GM18519 (cell line): ENCODE measurements around the gene CLDND1.

Experiments used
- ATAC-seq: cut with Tn5 transposase; IDR thresholded peaks from one replicate; pipeline ENCODE4 v1.9.1; 2021; ENCODE audit warnings: mild to moderate bottlenecking, moderate library complexity; ENCODE audit not compliant: unreplicated experiment, low FRiP score

The CLDND1 gene

GRCh38 chr3:98521897-98522543, 682 bp downstream of the CLDND1 start:
- ATAC-seq = peak; percentile 29

DNA sequence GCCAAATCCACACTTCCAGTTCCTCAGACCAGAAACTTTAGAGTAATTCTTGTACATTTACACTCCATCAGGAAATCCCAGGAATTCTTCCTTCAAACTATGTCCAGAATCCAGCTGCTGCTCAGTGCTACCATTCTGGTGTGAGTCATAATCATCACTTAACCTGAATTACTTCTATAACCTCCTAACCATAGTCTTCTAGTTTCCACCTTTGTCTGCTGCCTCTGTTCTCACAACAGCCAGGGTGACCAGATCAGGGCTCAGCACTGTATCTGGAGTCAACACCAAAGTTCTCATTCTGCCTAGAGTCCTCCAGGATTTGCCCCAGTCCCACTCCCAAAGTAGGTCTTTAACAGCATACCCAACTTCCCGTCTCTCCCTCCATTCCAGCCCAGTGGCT, 3.4 kb downstream of the CLDND1 start:
- no peak for ATAC-seq

DNA sequence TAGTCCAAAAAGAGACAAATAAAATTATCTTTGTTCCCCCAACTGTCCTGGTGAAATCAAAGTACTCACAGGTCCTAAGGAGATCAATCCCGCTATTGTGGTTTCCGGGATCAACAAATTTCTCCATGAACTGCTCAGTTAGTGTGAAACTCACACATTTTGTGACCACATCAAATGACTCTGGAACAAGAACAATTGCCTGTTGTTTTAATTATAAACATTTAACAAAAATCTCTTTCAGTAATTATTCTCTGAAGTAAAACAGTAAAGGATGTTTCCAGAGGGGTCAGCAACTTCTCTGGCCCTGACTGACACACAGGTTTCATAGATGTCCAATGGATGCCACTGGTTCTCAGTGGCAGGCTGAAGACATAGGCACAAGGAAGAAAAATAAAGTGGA, 3.9 kb downstream of the CLDND1 start:
- no peak for ATAC-seq

- ATAC-seq = no peak
Measured at GRCh38 chr3:98514948-98515347, 7.8 kb downstream of the CLDND1 start.

DNA sequence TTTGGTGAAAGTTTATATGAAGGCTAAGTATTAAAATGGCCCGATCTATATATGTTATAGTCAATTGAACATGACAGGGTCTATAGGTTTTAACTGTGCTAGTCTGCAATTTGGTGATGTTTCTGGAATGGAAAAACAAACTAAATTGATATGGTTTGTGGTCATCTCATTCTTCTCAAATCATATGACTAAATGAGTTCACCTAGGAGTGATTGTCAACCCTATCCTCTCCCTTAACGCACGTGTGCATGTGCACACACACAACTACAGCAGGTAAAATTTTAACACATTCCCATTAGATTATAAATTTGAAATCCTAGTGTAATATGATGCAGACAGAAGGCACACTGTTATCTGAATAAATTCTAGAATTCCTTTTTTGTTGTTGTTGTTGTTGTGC, 9.0 kb downstream of the CLDND1 start:
- no peak for ATAC-seq

DNA sequence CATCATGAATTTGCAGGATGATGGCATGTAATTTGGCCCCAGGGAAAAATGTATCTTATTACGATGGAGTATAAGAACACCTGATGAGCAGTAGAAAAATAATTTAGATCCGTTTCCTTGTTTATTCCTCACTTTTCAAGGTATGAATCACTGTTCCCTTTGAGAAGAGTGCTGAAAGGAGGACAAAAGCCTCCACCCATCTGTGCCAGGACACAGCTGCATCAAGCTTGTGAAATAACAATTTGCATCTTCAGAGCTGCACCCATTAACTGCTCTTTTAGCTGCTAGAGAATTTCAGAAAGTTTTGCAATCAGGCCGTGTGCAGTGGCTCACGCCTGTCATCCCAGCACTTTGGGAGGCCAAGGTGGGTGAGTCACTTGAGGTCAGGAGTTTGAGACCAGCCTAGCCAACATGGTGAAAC, 9.6 kb downstream of the CLDND1 start:
- no peak for ATAC-seq

GRCh38 chr3:98512576-98512975, 10.1 kb downstream of the CLDND1 start:
- ATAC-seq = no peak

GRCh38 chr3:98508582-98508981, 14.1 kb downstream of the CLDND1 start:
- no peak for ATAC-seq

DNA sequence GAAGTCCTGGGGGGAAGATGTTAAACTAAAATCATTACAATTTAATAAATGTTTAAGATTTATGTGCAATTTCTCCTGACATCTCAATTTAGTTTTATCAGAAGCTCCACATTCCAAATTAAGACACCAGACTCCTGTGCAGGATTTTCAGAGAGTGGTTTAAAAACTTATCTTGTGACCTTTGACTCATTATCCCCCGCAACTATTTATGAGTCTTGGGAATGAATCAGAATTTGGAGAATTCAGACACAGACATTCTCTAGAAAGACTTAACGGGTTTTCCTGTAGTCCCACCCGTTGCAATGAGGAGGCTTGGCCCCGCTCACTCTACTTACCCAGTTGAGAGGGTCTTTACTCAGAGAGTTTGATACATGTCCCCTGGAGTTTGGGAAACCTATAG, 18.2 kb downstream of the CLDND1 start:
- ATAC-seq = no peak

DNA sequence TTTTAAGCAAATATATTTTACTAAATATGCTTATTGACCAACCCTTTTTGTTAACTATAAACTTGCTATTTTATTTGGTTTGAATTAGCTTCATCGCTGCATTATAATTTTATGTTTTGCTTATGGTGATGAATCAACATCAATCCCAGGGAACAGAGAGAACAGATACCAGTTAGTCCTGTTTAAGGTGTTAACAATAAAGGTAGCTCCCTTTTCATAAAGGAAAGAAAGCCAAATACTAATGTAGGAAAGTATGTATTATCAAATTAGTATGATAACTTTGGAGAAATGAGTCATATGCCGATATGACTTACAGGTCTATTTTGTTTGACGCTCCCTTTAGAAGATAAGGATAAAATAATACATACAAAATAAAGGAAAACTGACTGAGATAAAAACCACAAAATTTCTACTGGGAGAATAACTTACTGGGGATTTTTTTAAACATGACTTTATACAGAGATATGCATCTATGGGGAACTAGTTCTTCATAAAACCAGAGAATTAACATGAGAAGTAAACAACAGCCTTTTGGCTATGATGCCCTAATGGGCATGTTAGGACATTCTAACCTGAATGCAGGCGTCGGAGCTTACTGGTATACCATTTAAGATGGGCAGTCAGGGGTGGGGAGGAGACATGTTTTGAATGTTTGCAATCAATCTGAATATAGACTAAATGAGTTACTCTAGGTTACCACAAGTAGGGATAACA, 20.7 kb downstream of the CLDND1 start:
- ATAC-seq = no peak

DNA sequence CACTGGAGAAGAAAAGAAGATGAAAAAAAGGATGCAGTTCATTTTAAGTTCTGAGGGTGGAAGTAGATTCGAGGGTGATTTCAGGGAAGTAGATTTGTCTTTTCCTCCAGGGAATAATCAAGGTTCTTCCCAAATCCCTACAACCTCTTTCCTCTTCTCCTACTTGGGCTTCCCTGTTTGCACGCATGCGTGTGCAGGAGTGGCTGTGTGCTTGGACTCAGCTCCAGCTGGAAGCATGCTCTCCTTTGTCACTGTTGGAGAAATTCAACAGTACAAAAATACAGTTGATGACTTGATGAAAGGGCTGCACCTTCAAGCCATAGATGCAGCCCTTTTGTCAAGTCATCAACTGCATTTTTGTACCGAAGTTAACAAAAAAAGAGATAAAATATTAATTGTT, 21.4 kb downstream of the CLDND1 start:
- no peak for ATAC-seq

- ATAC-seq = no peak
Measured at GRCh38 chr3:98500019-98500418, 22.7 kb downstream of the CLDND1 start.

GRCh38 chr3:98497381-98497780, 25.3 kb downstream of the CLDND1 start, which contains the start of gene OR5K2:
OR5K2 (plus strand) TSS chr3:98497681; CDS start chr3:98497681, 0 bp downstream.
- no peak for ATAC-seq

GRCh38 chr3:98483626-98484025, 39.1 kb downstream of the CLDND1 start:
- no peak for ATAC-seq

DNA sequence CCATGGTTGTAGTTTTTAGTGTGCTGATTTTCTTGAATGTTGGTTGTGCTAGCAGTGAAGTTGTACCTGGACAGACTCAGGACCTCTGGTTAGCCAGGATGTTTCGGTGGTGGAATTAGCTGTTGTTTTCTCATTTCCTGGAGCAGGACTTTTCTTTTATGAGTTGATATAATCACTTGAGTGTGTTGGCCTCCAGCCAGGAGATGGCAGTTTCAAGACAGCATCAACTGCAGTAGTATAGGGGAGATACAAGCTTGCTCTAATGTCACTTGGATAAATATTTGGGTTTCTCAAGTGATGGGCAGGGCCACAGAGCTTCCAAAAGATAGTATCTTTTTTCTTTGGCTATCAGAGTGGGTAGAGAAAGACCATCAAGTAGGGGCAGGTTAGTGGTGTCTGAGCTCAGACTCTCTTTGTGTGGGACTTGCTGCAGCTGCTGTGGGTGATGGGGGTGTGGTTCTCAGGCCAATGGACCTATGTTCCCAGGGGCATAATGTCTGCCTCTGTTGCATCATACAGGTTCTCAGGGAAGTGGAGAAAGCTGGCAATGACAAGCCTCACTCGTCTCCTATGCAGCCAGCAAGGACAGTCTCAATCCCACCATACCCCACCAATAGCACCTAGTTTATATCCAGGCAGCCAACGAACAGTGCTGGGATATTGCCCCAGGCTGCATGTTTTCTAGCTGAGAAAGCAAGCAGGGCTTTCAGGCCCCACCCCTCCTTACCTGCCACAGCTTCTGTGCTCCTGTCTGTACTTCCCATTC, 39.8 kb downstream of the CLDND1 start:
- ATAC-seq = no peak
